AG04449 (cell line): ENCODE measurements around the gene TMEM221.

Experiments
- CTCF ChIA-PET: fragments of 350-600 bp; formaldehyde crosslinking; extraction: SDS; loops from one replicate; lab custom pipeline; 2021; ENCODE audit warnings: antibody characterized with exemption; lab: Yijun Ruan, JAX
- POLR2A ChIA-PET: fragments of 400-600, 350-600 bp; formaldehyde crosslinking; extraction: SDS; loops from one replicate; lab custom pipeline; 2020; ENCODE audit warnings: antibody characterized with exemption, inconsistent platforms; lab: Yijun Ruan, JAX
- DNase-seq: peaks from one replicate; pipeline ENCODE4 v3.0.0-alpha.2; 2010; ENCODE audit warnings: low read depth, low spot score
- H3K4me3 ChIP-seq: 2 replicates; pipeline ENCODE4 v1.5.1; 2011; ENCODE audit warnings: low read depth, mild to moderate bottlenecking, control low read depth, low read length
- CTCF ChIP-seq: IDR thresholded peaks from one replicate; pipeline ENCODE4 v1.5.1; 2011; ENCODE audit warnings: mild to moderate bottlenecking, moderate library complexity, low read length, control low read depth, inconsistent platforms; ENCODE audit not compliant: insufficient read depth; ENCODE audit errors: missing control alignments

Gene TMEM221

GRCh38 chr19:17454576-17455071, 6.2 kb upstream of the TMEM221 start:
- no peak overlapping the region for H3K4me3 ChIP-seq
- ChIA-PET POLR2A (no interaction called here), CTCF (interaction anchor here (0.6 to 3.1 kb wide), 11 partner anchors 10 to 331 kb away, joined by 3 to 28 read pairs (median 3); no protein-coding TSS in a partner anchor)
- no peak for TF ChIP-seq CTCF
- no peak for DNase-seq

GRCh38 chr19:17451820-17452219, 3.4 kb upstream of the TMEM221 start:
- no peak for TF ChIP-seq CTCF
- CTCF ChIA-PET: interaction anchor here (1.3 to 1.7 kb wide), 3 partner anchors 11 to 14 kb away, joined by 3 to 5 read pairs (median 3); no protein-coding TSS in a partner anchor

GRCh38 chr19:17450264-17451075, 2.0 kb upstream of the TMEM221 start:
- H3K4me3 ChIP-seq: no peak overlapping the region
- DNase-seq: no peak
- ChIA-PET CTCF (interaction anchor here (0.8 to 1.9 kb wide), 3 partner anchors 9 to 65 kb away, joined by 3 to 6 read pairs (median 4); no protein-coding TSS in a partner anchor), POLR2A (no interaction called here)
- TF ChIP-seq CTCF: no peak

More at GRCh38 chr19:17451820-17452219, 3.4 kb upstream of the TMEM221 start:
- no peak overlapping the region for H3K4me3 ChIP-seq
- no peak for DNase-seq
- POLR2A ChIA-PET: no interaction called here

- CTCF ChIA-PET: interaction anchor here (1.2 to 2.4 kb wide), 4 partner anchors 10 to 408 kb away, joined by 4 to 7 read pairs (median 6); no protein-coding TSS in a partner anchor
- DNase-seq: no peak
- TF ChIP-seq CTCF: no peak
- POLR2A ChIA-PET: no interaction called here
- H3K4me3 ChIP-seq: no peak overlapping the region
These were observed 751 bp downstream of the TMEM221 start for GRCh38 chr19:17447704-17448130.

- TF ChIP-seq CTCF: no peak
- ChIA-PET CTCF (interaction anchor here (1.1 to 1.8 kb wide), 2 partner anchors 17 to 21 kb away, joined by 3 to 4 read pairs; no protein-coding TSS in a partner anchor), POLR2A (no interaction called here)
- no peak for DNase-seq
- no peak overlapping the region for H3K4me3 ChIP-seq
These were observed 2.8 kb downstream of the TMEM221 start for GRCh38 chr19:17445526-17446165.
